SKM-1 treated with dmso at 0.1 percent for 144 hours (cell line): ENCODE data around the gene RANBP17.

Experiments used
- DNase-seq: peaks from one replicate; lab custom pipeline; 2025; ENCODE audit not compliant: unreplicated experiment; lab: John Stamatoyannopoulos, UW

RANBP17 gene

GRCh38 chr5:171312129-171312974 lies 450.5 kb downstream of the RANBP17 start:
- no peak for DNase-seq

DNA sequence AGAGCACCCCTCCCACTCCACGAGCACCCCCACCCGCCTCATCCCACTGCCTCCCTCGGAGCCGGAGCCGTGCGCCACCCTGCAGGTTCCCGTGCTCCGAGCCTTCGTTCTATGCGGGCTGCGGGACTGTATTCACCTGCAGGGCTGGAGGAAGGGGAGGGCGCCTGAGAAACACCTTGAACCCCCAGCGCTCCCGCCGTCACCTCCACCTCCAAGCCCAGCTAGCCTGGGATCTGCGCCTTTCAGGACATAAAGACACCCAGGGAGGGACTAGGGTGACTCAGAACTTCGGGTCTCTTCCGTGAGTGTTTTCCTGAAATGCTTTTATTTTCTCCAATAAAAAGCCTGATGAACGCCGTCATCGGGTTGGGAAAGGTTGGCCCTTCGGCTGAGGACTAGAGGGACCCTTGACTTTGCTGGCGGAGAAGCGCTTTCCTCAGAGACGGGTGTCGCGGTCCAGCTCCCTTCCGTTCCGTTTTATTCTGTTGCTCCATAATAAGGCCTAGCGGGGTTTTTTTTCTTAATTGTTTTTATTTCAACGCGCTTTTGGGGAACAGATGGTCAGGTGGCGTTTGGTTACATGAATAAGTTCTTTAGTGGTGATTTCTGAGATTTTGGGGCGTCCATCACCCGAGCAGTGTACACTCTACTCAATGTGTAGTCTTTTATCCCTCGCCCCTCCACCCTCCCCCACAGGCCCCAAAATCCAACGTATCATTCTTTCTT lies 451.8 kb downstream of the RANBP17 start:
- DNase-seq, result no peak

- no peak for DNase-seq
Observed at GRCh38 chr5:171314728-171315385, 453.0 kb downstream of the RANBP17 start.

GRCh38 chr5:171315386-171315891 lies 453.6 kb downstream of the RANBP17 start:
- no peak for DNase-seq

DNA sequence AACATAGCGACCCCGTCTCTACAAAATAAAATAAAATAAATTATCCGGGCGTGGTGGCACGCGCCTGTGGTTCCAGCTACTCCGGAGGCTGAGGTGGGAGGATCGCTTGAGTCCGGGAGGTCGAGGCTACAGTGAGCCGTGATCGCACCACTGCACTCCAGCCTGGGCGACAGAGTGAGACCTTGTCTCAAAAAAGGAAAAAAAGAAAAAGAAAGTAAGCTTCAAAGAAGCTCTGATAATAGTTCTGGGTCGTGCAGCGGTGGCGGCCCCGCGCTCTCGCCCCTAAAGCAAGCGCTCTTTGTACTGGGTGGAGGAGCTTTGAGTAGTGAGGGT lies 454.1 kb downstream of the RANBP17 start:
- DNase-seq, result no peak

GRCh38 chr5:171316258-171317121 lies 454.7 kb downstream of the RANBP17 start:
- no peak for DNase-seq

DNA sequence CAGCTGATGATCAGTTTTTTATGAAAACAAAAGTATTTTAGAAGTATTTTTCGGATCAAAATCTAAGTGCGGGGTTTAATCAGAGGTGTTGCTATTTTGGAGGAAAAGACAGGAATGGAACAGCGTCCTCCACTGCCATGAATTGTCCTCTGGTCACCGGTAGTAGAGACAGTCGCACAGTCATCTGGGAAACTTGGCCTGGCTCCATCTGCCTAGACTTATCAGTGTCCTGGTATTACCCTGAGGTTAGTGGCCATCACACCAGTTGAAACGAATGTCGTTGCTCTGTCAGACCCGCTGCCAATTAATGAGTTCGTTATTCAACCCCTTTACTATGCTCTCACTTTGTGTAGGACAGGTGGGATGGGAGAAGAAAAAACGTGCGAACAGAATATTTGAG lies 455.4 kb downstream of the RANBP17 start:
- DNase-seq, result no peak

GRCh38 chr5:171318026-171318425 lies 456.2 kb downstream of the RANBP17 start:
- DNase-seq, result no peak

GRCh38 chr5:171321447-171321846 lies 459.6 kb downstream of the RANBP17 start:
- DNase-seq, result no peak

- DNase-seq, result no peak
Observed at GRCh38 chr5:171322527-171322926, 460.7 kb downstream of the RANBP17 start.

DNA sequence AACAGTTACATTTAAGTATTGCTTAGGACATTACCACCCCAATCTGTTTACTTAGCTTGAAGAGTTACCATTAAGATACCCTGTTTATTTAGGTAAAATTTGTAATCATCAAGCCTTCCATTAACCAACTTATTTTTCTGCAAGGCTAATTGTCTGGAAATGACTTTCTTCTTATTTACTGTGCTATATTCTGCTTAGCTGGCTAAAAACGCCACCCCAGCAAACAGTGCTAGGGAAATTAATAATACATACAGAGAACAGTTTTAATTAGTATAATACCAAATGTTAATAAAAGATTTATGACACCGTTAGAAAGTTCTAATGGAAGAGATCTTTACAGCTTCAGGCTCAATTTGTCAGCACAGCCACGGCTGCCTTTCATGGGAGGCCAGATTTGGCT lies 461.2 kb downstream of the RANBP17 start:
- no peak for DNase-seq

- DNase-seq, result no peak
Observed at GRCh38 chr5:171323806-171324632, 462.2 kb downstream of the RANBP17 start.

DNA sequence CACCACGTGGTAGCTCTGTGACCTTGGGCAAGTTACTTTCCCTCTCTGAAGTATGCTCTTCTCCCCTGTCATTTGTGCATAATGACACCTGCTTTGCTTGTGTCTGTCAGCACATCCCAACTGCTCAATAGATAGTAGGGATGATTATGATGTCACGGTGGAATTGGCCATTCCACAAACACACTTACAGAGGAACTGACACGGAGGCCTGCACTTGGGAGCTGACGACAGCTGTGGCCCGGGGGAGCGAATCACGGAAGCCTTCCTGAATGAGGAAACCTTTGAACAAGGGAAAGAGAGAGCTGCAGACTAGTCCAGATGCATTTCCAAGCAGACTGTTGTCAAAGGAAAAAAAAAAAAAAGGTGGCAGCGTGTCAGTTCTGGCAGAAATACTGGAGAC lies 468.2 kb downstream of the RANBP17 start:
- no peak for DNase-seq

GRCh38 chr5:171335616-171336015 lies 473.8 kb downstream of the RANBP17 start:
- DNase-seq, result no peak

- DNase-seq, result peak; percentile 28
Observed at GRCh38 chr5:171336521-171337209, 474.8 kb downstream of the RANBP17 start.

DNA sequence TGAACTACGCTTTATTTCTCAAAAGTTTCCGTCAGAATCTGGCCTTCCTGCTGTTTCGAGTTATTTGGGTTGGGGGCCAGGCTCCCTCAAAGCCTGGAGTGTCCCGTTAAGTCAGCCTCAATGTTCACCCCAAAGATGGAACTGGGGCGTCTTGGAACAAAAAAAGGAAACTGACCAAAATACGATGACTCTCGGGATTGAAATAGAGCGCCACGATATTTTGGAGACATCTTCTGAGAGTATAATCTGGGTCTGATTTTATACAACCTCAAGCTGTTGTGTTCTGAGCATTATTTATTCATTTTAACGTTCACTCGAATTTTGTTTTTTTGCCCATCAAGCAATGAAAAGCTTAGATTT lies 475.4 kb downstream of the RANBP17 start:
- DNase-seq, result no peak

DNA sequence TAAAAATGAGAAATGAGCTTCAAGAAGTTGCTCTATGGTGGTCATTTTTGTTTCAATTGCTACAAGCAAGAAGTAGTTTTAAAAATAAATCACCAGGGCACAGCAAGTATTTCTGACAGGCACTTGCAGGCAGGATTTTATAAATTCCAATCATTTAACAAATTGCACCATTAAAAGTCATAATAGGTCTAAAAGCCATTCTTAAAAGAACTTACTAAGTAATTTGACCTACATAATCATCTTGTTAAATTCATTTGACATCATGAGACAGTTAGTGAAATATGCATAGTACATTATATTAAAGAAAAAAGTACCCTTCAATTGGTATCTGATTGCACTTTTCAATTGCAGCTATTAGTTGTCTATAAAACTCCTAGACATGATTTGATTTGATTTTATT lies 478.2 kb downstream of the RANBP17 start:
- no peak for DNase-seq

- DNase-seq, result no peak
Observed at GRCh38 chr5:171340491-171340890, 478.7 kb downstream of the RANBP17 start.

- DNase-seq, result peak; percentile 45
Observed at GRCh38 chr5:171342362-171343111, 480.7 kb downstream of the RANBP17 start.
